T follicular helper cell (primary cell): ENCODE results near the gene CTAGE8.
"Not testable (repeated sequence)": the region's sequence is repeated elsewhere in the genome, so short reads cannot be mapped to it uniquely, and the experiment has no call there.

Experiments used
- DNase-seq: peaks from one replicate; pipeline ENCODE4 v3.0.0-alpha.2; 2020; ENCODE audit warnings: low read depth

The CTAGE8 gene

GRCh38 chr7:144269188-144269587 is at the start of gene CTAGE8:
Gene CTAGE8, minus strand, starts transcription at chr7:144269288. Its CDS starts 38 bp downstream, at chr7:144269250.
- not testable (repeated sequence) for DNase-seq

GRCh38 chr7:144317537-144317936 is 48.4 kb upstream of the CTAGE8 start:
- not testable (repeated sequence) for DNase-seq

- not testable (repeated sequence) for DNase-seq
Measured at GRCh38 chr7:144311872-144312469, 42.9 kb upstream of the CTAGE8 start, which contains the start of gene OR2A1. Gene OR2A1, plus strand, starts transcription at chr7:144312419. Its CDS starts 5,706 bp downstream, at chr7:144318125.

- DNase-seq, result not testable (repeated sequence)
Measured at GRCh38 chr7:144311218-144311617, 42.1 kb upstream of the CTAGE8 start.

GRCh38 chr7:144309702-144310101 is 40.6 kb upstream of the CTAGE8 start:
- not testable (repeated sequence) for DNase-seq

- not testable (repeated sequence) for DNase-seq
Measured at GRCh38 chr7:144305156-144305555, 36.1 kb upstream of the CTAGE8 start.

GRCh38 chr7:144303607-144304006 is 34.5 kb upstream of the CTAGE8 start:
- DNase-seq, result not testable (repeated sequence)

- DNase-seq, result not testable (repeated sequence)
Measured at GRCh38 chr7:144302578-144303303, 33.7 kb upstream of the CTAGE8 start.

GRCh38 chr7:144293794-144294499 is 24.9 kb upstream of the CTAGE8 start:
- not testable (repeated sequence) for DNase-seq

GRCh38 chr7:144292384-144293161 is 23.5 kb upstream of the CTAGE8 start:
- DNase-seq, result not testable (repeated sequence)

- not testable (repeated sequence) for DNase-seq
Measured at GRCh38 chr7:144291607-144292006, 22.5 kb upstream of the CTAGE8 start.

GRCh38 chr7:144287171-144287784 is 18.2 kb upstream of the CTAGE8 start:
- not testable (repeated sequence) for DNase-seq

GRCh38 chr7:144283716-144284115 is 14.6 kb upstream of the CTAGE8 start:
- DNase-seq, result not testable (repeated sequence)

- not testable (repeated sequence) for DNase-seq
Measured at GRCh38 chr7:144282490-144282889, 13.4 kb upstream of the CTAGE8 start.

- DNase-seq, result not testable (repeated sequence)
Measured at GRCh38 chr7:144281981-144282380, 12.9 kb upstream of the CTAGE8 start.

GRCh38 chr7:144280010-144280409 is 10.9 kb upstream of the CTAGE8 start:
- not testable (repeated sequence) for DNase-seq

GRCh38 chr7:144275281-144275680 is 6.2 kb upstream of the CTAGE8 start:
- not testable (repeated sequence) for DNase-seq

- not testable (repeated sequence) for DNase-seq
Measured at GRCh38 chr7:144264692-144265091, 4.4 kb downstream of the CTAGE8 start, which contains the start of gene OR2A7. Gene OR2A7, minus strand, starts transcription at chr7:144264792. Its CDS starts 5,164 bp downstream, at chr7:144259628.

- DNase-seq, result not testable (repeated sequence)
Measured at GRCh38 chr7:144262128-144262527, 7.0 kb downstream of the CTAGE8 start.

GRCh38 chr7:144259067-144259466 is 10.0 kb downstream of the CTAGE8 start:
- DNase-seq, result not testable (repeated sequence)

- DNase-seq, result no peak
Measured at GRCh38 chr7:144256112-144256511, 13.0 kb downstream of the CTAGE8 start.
